AG04450 (cell line): ENCODE results near the gene SPAG7. TPM values are rescaled to one million over a fixed set of nuclear protein-coding genes. Genes with fewer than 3 reads are reported as not detected.

Experiments
- CTCF ChIA-PET: fragments of 300-600, 350-600 bp; formaldehyde crosslinking; extraction: SDS; loops from one replicate; lab custom pipeline; 2022; ENCODE audit warnings: antibody characterized with exemption, inconsistent platforms; lab: Charles Lee
- POLR2A ChIA-PET: fragments of 350-600 bp; formaldehyde crosslinking; extraction: SDS; loops from one replicate; lab custom pipeline; 2021; ENCODE audit warnings: antibody characterized with exemption, inconsistent platforms; lab: Yijun Ruan, JAX
- DNase-seq: peaks from one replicate; pipeline ENCODE4 v3.0.0-alpha.2; 2011; ENCODE audit warnings: low read depth, low spot score
- H3K27ac ChIP-seq: one replicate; pipeline ENCODE4 v1.5.1; 2012; ENCODE audit warnings: low read depth, low read length, control low read depth
- H3K27me3 ChIP-seq: one replicate; pipeline ENCODE4 v1.6.0; 2012; ENCODE audit warnings: low read length; ENCODE audit not compliant: control insufficient read depth, insufficient read depth
- H3K4me3 ChIP-seq: 2 replicates; pipeline ENCODE4 v1.5.1; 2011; ENCODE audit warnings: mild to moderate bottlenecking, low read depth, low read length, control low read depth
- H3K9me3 ChIP-seq: 2 replicates; pipeline ENCODE4 v1.5.1; 2012; ENCODE audit warnings: low read length; ENCODE audit not compliant: control insufficient read depth, insufficient read depth
- polyA plus RNA-seq: library from polyadenylated mRNA; depleted of rRNA; stranded (reverse); fragments of >200 nt; gene quantifications from 2 replicates; pipeline ENCODE4 v1.2.3, GENCODE V29; 2011
- TF ChIP-seq, protein P1 (sequence below): IDR thresholded peaks from 2 replicates; pipeline ENCODE4 v1.5.1; 2011; ENCODE audit warnings: low read depth, low read length, control low read depth, inconsistent platforms

The SPAG7 gene
- polyA plus RNA-seq, 1 experiment, result 71.1 TPM

DNA sequence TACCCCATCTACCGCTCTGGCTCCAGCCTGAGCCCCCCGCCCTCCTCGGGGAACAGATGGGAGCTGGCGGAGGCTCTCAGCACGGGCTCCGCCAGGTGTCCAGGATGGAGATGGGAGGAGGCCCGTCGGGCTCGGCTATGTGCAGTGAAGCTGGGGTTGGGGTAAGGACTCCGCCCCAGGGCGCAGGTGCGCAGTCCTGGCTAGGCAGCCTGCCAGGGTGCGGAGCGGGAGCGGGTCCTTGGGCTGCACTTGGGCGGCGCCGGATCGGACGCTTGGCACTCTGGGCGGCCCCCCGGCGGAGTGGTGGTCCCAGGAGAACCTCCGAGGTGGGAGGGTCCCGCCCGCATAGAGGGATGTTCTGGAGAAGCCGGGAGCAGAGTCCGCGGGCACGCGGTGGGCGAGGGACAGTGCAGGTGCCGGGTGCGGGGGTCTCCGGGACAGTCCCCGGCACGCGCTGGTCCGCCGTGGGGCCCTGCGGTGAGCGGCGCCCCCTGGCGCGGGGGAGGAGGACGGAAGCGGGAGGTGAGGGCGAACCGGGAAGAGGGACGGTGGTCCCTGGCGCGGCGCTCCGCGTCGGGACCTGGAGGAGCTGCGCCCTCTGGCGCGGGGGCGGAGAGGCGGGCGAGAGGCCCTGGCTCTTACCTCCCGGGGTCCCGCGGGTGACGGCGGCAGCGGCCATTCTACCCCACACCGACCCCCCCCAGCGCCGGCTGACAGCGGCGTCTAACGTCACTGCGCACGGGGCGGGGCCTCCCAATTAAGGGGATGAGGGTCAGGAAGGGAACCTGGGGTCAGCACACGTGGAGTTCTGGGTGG is 19.5 kb upstream of the SPAG7 start, which contains the start of gene CAMTA2:
Gene CAMTA2 (minus strand): TSS at position 725 of the 816 bp plus-strand sequence. CDS start 1,453 bp downstream, outside the sequence.
- POLR2A ChIA-PET, result interaction anchor here (1.2 to 3.1 kb wide), 4 partner anchors 10 to 72 kb away, joined by 4 to 11 read pairs (median 6); partner anchors contain the start of genes INCA1, KIF1C and SPAG7

DNA sequence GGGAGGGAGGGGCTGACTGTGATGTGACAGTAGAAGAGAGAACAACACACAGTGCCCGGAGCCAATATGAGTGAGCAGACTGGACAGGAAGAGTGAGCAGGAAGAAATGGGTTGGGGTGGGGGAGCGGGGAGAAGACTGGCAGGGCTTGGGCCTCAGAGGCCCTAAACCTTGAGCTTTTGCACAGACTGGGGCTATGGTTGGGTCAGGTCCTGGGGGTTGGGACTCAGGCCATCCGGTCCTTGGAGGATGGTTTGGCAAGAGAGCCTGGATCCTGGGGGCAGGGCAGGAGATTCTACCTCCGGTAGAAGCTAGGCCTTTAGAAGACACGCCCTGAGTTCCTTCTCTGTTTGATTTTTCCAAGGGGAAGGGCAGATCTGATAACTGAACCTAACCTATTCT is 18.8 kb upstream of the SPAG7 start:
- ChIA-PET POLR2A (interaction anchor here (1.2 to 3.1 kb wide), 3 partner anchors 11 to 73 kb away, joined by 5 to 11 read pairs (median 6); partner anchors contain the start of genes INCA1, KIF1C and SPAG7), CTCF (interaction anchor here (0.8 to 1.9 kb wide), 5 partner anchors 8 to 77 kb away, joined by 3 to 6 read pairs (median 3); no protein-coding TSS in a partner anchor)
- Histone ChIP-seq H3K9me3 (no peaks in the 10 kb centered on the region; the same call in 1 of the 2 replicates), H3K27me3 (no peaks in the 10 kb centered on the region), H3K4me3 (peak overlapping the region; percentile 85), H3K27ac (no peak overlapping the region)
- no peak for DNase-seq
- TF ChIP-seq, protein P1, sequence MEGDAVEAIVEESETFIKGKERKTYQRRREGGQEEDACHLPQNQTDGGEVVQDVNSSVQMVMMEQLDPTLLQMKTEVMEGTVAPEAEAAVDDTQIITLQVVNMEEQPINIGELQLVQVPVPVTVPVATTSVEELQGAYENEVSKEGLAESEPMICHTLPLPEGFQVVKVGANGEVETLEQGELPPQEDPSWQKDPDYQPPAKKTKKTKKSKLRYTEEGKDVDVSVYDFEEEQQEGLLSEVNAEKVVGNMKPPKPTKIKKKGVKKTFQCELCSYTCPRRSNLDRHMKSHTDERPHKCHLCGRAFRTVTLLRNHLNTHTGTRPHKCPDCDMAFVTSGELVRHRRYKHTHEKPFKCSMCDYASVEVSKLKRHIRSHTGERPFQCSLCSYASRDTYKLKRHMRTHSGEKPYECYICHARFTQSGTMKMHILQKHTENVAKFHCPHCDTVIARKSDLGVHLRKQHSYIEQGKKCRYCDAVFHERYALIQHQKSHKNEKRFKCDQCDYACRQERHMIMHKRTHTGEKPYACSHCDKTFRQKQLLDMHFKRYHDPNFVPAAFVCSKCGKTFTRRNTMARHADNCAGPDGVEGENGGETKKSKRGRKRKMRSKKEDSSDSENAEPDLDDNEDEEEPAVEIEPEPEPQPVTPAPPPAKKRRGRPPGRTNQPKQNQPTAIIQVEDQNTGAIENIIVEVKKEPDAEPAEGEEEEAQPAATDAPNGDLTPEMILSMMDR, result no peak

More for the DNA sequence above, 19.5 kb upstream of the SPAG7 start, which contains the start of gene CAMTA2:
- CTCF ChIA-PET, result interaction anchor here (0.7 to 1.9 kb wide), 12 partner anchors 8 to 78 kb away, joined by 3 to 6 read pairs (median 4); partner anchors contain the start of genes INCA1, KIF1C and SLC25A11
- H3K9me3 ChIP-seq, result no peaks in the 10 kb centered on the region; the same call in 1 of the 2 replicates
- H3K27me3 ChIP-seq, result no peaks in the 10 kb centered on the region
- peak within 1 kb of the TSS; percentile 85 for H3K4me3 ChIP-seq
- DNase-seq, result no peak
- TF ChIP-seq, protein P1, result peak; percentile 62
- H3K27ac ChIP-seq, result peak within 1 kb of the TSS; percentile 52

GRCh38 chr17:4982305-4982704 is 14.7 kb upstream of the SPAG7 start:
- H3K4me3 ChIP-seq, result no peak overlapping the region
- H3K27ac ChIP-seq, result no peak overlapping the region
- CTCF ChIA-PET, result no interaction called here
- H3K9me3 ChIP-seq, result no peaks in the 10 kb centered on the region
- POLR2A ChIA-PET, result no interaction called here
- TF ChIP-seq, protein P1, result no peak
- no peaks in the 10 kb centered on the region for H3K27me3 ChIP-seq
- DNase-seq, result no peak

DNA sequence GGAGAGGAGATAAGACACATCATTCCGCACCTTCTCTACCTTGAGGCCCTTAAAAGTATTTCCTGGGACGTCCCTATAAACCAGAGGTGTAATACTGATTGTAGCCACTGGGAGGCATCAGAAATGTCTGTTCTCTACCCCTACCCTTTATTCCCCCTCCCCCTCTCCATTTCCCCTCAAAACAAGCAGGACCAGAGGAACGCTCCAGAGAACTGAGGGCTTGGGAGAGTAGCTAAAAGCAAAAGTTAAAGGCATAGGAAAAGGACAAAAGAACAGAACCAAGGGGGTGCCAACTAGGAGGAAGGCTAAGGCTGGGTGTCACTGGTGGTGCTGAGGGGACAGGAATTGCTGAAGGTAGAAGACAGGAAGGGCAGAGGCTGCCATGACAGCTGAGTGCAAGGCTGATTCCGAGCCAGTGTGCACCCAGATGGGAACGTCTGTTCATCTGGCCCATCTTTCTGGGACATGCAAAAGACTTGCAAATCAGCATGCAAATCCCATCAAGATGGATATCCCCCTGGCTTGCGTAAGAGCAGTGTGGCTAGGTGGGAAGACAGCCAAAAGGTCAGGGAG is 13.1 kb upstream of the SPAG7 start:
- POLR2A ChIA-PET, result no interaction called here
- no peak for DNase-seq
- TF ChIP-seq, protein P1, result peak; percentile 71

More for the DNA sequence above, 13.1 kb upstream of the SPAG7 start:
- CTCF ChIA-PET, result interaction anchor here (0.6 to 3.5 kb wide), 13 partner anchors 9 to 81 kb away, joined by 3 to 46 read pairs (median 4); partner anchors contain the start of gene SLC52A1
- no peaks in the 10 kb centered on the region for H3K9me3 ChIP-seq
- H3K27ac ChIP-seq, result no peak overlapping the region
- H3K4me3 ChIP-seq, result no peak overlapping the region
- no peaks in the 10 kb centered on the region for H3K27me3 ChIP-seq
